ENCODE results near the gene CDH1. TPM values are rescaled to one million over a fixed set of nuclear protein-coding genes. Genes with fewer than 3 reads are reported as not detected.

Gene CDH1
- polyA plus RNA-seq, 3 donors = 85.4 to 114 (median 88.5) TPM

DNA sequence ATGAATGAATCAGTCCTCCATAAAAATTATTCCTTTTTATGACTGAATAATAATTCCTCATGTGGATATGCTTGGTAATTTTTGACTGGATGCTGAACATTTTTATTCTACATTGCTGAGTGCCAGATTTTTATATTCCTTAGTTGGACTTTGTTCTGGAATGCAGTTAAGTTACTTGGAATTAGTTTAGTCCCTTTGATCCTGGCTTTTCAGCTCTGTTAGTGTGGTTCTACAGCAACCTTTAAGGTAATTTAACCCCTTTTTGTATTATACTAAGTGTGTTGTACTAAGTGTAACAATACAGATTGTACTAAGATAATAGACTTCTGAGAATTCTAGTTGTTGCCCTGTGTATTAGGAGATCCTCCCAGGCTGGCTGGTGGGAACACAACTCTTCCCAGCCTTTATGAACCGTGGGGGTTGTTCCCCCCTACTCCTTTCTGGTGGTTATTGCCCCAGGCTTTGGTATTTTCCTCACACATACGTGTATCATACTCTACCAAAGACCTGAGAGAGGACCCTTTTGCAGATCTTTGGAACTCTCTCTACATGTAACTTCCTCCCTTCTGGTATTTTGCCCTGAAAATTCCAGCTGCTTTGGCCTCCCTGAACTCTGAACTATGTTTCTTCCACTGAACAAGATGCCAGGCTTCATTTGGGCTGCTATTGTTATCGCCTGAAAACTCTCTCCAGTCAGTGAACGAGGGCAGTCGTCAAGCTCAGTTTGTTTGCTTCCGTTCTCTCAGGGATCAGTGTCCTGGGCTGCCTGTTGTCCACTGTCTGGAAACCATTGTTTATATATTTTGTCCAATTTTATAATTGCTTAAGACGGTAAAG lies 136.8 kb downstream of the CDH1 start:
- no peak for DNase-seq (ENCODE audit: extremely low read depth in 1 of 11, low read depth in 9 of 11, low spot score in 4 of 11)

DNA sequence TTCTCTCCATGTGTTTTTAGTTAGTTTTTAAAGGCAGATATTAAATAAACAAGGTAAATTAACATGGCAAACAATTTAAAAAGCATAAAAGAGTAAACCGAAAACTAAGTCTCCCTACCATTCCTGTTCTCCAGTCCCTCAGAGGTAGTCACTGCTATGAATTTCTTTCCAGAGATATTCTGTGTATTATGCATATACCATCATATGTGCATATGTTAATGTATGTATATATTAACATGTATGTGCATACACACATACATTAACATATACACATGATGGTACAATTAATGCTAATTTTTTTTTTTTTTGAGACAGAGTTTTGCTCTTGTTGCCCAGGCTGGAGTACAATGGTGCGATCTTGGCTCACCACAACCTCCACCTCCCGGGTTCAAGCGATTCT lies 138.8 kb downstream of the CDH1 start:
- DNase-seq (ENCODE audit: extremely low read depth in 1 of 11, low read depth in 9 of 11, low spot score in 4 of 11) = no peak

DNA sequence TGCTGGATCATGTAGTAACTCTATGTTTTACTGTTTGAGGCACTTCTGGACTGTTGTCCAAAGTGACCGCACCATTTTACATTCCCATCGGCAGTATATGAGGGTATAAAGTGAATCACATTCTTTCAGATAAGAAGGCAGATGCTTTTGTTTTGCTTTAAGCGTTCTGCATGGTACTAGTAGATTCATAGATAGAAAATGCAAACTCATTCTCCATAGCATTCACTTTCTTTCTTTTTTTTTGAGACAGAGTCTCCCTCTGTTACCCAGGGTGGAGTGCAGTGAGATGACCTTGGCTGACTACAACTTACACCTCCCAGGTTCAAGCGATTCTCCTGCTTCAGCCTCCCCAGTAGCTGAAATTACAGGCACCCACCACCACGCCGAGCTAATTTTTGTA lies 146.6 kb downstream of the CDH1 start:
- DNase-seq (ENCODE audit: extremely low read depth in 1 of 11, low read depth in 9 of 11, low spot score in 4 of 11) = no peak

DNA sequence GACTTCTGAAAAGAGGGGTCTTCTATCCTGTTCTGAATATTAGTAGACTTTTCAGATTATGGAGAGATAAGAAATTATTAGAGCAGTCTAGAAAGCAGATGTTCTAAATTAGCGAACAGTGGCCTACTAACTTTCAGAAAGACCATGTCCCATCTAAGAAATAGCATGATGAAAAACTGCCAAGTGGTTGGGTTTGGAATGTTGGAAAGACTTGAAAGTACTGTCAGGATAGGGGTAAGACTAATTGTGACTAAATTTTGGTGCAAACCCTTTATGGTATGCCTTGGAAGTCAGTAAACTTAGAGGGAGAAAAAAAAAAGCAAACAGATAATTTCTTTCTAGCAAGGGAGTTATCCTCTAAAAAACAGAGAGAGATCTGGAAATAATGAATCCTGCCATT lies 147.3 kb downstream of the CDH1 start:
- DNase-seq (ENCODE audit: extremely low read depth in 1 of 11, low read depth in 9 of 11, low spot score in 4 of 11) = no peak

Other genes with a start within 250 kb of the CDH1 start
- 10 to 100 TPM; 37.7 to 44.6 (median 39.4) TPM for gene ZFP90, start 198.0 kb upstream of the CDH1 start, polyA plus RNA-seq (ENCODE audit: insufficient read length in 3 of 3)
- 10 to 100 TPM; 55.9 to 63.0 (median 60.3) TPM for gene CDH3, start 92.0 kb upstream of the CDH1 start, polyA plus RNA-seq (ENCODE audit: insufficient read length in 3 of 3)
- 1 to 10 TPM; 5.5 to 6.8 (median 5.7) TPM for gene TANGO6, start 106.2 kb downstream of the CDH1 start, polyA plus RNA-seq (ENCODE audit: insufficient read length in 3 of 3)

All from renal cortex interstitium (tissue), 11 donors.